ENCODE measurements around the gene ZBTB20.

Gene ZBTB20

DNA sequence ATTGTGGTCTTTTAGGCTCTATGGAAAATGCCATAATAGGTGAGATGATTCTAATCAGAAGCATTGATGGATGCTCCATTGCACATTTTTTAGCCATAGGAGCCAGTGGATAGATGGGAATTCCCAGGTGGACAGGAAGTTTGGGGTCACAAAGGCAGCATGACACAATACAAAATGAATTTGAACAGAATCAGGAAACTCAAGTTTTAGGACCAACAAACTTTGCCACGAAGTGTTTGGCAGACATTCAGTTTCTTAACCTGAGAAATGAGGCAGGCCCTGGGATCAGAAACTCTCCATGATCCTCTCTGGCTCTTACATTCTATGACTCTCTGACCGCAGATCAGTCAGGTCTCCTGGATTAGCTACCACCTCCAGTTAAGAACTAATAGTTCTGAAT, 577.9 kb downstream of the ZBTB20 start:
- no peak for DNase-seq
- no peak for ATAC-seq

DNA sequence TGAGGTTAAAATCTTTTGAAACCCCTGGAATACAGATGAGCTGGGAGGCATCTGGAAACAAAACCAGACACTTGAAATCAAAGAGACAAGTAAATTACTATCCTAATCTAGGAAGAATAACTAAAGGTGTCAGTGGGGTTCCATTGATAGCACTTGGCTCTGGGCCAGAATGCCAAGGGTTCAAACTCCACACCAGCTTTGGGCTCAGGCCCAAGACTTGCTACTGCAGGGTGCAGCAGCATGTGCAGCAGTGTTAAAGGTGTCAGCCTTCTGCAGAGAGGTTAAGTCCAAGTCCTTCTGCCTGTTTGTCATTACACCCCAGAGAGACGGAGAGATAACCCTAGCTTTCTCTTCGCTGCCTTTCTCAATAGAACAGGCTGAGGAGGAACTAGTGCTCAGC, 579.3 kb downstream of the ZBTB20 start:
- ATAC-seq: no peak

DNA sequence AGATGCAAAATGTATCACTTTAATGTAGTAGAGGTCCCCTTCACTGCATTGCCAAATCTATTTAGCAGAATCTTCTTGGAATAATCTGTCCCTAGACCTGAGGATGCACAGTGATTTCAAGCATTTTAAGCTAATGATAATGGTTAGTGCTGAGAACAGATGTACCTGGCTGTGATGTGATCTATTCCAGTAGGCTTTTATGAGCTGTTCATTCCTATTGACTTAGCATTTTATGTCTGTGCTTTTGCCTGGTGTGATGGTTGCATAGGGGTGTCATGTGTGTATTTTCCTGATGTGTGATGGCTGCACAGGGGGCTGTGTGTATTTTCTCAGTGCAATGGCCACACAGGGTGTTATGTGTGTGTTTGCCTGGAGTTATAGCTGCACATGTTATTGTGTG, 580.3 kb downstream of the ZBTB20 start:
- no peak for DNase-seq
- ATAC-seq: no peak

More for the DNA sequence above, 579.3 kb downstream of the ZBTB20 start:
- no peak for DNase-seq

DNA sequence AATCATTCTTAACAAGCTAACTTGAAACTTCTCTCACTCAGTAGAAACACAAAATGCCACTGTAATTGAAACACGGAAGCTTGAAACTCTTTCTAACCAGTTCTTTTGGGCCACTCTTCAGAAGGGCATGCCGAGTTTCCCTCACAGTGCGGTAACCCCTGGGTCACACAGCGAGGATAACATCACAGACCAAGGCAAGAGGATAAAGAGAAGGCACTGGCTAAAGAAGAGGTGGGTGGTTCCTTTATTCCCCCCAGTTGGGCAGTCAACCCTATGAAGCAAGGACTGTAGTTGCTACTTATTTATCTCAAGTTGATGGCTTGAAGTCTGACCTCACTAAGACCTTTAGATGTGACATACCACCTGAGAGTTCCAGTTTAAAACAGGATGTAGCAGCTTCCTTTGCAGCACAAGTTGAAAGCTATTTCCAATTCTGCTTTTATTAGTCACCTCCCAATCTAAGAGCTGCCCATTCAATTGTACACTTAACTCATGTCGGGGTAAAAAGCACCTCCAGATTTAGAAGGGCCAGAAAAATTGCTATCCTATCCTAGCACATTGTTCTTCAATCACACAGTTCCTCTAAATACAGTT, 580.8 kb downstream of the ZBTB20 start:
- DNase-seq: no peak
- ATAC-seq: no peak

DNA sequence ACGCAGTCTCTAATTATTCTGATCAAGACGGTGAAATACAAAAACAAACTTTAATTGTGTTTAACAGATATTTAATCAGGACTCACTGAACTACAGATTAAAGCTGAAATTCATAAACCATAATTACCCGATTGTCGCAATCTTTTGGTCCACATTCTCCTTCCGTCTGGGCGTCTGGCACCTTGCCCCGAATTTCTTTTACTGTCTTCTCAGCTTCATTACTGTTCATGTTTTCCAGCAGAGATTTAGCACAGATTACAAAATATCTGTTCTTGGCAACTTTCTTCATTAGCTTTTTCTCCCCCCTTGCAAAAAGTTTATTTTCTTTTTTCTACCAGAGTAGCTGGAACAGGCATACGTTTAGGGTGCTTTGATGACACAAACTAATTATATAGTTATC, 581.9 kb downstream of the ZBTB20 start:
- no peak for ATAC-seq
- DNase-seq: no peak

DNA sequence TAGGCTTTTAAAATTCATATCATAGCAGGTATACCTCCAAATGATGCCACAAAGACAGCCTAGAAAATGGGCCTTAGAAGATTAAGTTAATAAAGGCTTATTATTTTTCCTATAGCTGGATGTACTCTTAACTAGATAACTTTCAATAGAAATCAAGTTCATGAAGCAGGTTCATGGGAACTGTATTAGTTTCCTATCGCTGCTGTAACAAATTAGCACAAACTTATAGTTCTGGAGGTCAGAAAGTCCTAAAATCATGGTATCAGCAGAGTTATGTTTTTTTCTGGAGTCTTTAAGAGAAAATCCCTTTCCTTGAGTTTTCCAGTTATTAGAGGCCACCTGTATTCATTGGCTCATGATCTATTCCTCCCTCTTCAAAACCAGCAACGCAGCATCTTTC, 583.4 kb downstream of the ZBTB20 start:
- DNase-seq: no peak
- ATAC-seq: no peak

DNA sequence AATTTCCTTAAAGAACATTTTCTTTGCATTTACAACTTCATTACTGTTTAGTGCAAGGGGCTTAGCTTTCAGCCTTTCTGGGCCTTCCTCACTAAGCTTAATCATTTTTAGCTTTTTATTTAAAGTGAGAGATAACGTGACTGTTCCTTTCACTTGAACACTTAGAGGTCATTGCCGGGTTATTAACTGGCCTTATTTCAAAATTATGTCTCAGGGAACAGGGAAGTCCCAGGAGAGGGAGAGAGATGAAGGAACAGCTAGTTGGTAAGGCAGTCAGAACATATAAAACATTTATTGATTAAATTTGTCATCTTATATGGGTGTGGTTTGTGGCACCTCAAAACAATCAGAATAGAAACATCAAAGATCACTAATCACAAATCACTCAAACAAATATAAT, 584.5 kb downstream of the ZBTB20 start:
- DNase-seq: no peak
- no peak for ATAC-seq

DNA sequence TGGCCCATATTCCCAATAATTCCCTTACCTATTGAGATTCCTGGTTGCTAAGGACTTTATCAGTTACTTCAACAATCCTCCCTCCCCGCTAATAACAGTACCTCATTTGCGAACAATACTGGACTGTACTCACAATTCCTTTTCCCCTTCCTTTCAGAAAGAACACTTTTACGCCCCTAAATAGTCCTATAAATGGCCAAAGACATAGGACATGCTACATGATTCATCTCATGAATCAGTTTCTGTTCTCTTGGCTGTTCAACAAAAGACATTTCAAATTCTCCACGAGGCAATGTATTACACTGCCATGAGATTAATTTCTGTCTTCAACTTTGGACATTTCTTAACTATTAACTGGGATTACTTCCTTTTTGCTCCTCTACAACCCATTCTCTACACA, 588.8 kb downstream of the ZBTB20 start:
- ATAC-seq (no peak), DNase-seq (no peak)

DNA sequence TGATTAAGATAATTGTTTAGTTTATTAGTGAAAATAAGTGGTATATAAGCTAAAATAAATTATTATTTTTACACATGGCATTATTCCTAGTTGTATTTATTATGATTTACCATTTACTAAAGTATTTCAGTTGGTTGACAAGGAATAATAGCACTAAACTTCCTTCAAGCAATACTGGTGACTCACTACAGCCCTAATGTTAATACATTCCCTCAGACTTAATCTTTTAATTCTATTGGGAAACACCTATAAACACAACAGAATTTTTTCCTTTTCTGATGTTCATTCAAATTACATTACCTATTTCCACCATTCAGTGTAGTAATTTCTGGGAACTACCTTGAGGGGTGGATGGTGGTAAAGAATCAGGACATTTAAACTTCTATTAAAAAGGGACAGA, 589.3 kb downstream of the ZBTB20 start:
- ATAC-seq (no peak), DNase-seq (no peak)

DNA sequence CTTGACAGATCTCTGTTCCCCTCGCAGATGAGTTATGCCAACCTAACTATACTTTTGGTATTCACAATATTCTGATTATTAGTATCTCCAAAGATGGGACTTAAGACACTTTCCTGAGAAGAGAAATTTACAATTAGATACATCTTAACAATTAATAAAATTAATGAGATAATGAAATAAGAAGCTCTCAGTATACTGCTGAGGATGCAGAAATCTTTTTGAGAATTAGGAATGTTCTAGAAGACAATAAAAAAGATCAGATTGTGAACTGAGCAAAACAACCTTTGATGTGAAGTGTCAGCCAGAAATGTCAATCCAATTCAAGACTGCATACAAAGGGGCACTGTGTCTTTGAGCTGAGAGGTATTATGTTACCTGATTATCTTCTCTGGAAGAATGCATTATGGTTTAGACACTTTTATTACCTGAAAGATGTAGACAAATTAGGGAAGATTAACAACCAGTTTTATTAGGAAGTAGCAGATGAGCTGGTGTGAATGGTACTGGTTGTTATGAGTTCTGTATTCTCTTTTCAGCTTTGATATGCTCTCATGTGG, 590.4 kb downstream of the ZBTB20 start:
- DNase-seq: no peak
- no peak for ATAC-seq

DNA sequence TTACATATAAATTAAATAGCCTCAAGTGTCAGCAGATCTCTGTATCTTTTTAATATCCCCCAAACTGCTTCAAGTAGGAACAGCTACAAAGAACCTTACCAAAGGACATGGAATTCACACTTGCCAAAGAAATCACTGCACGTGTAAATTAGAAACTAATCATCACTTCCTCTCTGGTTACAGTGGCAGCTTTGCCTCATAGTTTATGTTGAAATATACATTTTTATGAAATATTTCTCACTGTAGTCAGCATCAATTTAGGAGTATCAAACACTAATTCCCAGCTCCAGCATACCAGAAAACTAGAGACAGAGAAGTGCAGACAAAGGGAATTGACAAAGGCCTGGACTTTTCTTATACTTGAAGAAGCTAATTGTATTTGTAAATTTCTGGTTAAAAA, 592.4 kb downstream of the ZBTB20 start:
- DNase-seq (no peak), ATAC-seq (no peak)

DNA sequence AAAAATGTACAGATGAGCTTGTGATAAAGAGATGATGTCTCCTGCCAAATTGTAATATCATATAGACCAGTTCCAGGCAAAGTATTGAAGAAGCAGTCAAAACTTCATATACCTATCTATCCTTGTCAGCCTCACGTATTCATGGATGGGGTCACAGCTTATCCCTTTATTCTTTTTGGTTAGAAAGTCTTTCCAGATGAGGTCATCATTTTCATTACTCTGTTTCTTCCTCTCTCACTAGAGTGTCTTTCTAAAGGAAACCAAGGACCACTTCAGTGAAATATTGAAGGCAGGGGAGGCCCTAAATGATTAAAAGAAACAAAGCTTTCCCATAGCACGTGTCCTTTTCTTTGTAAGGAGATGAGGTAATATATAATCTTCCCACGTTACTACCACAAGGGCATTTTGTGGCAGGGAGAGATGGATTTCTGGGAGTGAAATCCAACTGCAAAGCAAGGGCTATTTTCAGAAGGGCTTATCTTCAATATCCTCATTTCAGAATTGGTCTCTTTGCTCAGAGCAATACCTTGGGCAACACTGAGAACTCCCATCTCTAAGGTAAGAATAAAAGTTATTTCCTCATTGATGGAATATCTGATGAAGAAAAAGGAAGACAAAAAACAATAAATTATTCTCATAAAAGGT, 593.0 kb downstream of the ZBTB20 start:
- no peak for ATAC-seq
- DNase-seq: no peak

DNA sequence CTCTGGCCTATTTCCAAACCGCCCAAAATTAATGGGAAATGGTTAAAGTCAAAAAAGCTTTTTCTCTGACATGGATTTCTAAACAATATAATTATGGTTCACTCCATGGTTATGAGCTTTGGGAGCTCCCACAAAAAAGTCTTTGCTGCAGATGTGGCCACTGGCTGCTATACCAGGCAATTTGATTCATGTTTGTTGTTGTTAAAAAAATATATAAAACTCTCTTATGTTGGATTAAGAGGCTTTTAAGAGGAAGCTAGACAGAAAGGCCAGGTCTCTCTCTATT, 594.6 kb downstream of the ZBTB20 start:
- no peak for ATAC-seq
- DNase-seq: no peak

DNA sequence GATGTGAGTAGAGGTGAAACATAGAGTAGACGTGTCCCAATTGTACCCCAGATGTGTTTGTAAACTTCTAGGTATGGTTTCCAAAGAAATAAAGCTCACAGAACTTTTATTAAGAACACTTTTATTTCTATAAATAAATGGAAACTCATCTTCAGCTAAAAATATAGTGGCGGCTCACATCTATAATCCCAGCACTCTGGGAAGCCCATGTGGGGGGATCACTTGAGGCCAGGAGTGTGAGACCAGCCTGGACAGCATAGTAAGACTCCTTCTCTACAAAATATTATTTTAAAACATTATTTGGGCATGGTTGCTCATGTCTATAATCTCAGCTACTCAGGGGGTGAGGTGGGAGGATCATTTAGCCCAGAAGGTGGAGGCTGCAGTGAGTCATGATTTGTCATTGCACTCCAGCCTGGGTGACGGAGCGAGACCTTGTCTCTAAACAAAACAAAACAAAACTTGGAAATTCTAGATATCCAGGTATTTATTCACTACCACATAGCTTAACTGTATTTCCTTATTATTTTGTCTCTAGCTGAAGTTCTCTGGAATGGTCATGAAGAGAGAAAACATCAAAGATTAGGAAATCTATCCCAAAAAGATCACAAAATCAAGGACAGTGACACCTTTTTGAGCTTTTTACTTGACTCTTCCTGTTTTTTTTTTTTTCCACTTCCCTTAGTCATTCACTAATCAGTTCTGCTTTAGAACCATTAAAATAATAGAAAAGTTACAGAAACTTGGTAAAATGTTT, 595.1 kb downstream of the ZBTB20 start:
- DNase-seq: no peak
- ATAC-seq: no peak

DNA sequence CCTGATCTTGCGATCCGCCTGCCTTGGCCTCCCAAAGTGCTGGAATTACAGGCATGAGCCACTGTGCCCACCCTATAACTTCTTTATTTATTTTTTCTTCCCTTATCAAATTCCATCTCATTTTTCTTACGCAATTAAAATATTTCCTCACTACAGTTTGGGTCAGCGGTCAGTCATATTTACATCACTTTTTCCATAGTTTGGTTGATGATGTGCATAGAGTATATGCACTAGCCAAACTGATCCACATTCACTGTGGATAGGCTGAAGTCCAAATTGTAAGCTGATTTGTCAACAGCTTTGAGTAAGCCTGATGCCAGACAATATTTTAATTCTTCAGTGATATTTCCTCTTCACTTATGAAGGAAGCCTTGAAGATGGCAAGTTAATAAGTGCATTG, 596.9 kb downstream of the ZBTB20 start:
- DNase-seq (no peak), ATAC-seq (no peak)

DNA sequence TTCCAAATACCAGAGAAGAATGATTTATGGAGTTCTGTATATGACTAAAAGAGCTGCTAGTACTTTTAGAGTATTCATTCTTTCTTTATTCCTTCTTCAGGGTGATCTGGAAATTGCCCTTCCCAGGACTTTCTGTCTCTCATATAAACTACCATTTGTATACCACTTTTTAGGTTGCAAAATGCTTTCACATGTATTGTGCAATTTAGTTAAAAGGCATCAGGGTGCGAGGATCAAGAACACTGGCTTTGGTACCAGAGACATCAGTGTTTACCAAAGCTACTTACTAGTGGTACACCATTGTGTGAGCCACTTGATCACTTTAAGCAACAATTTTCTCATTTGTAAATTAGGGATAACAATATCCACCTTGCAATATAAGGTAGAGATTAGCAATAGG, 601.9 kb downstream of the ZBTB20 start:
- ATAC-seq (no peak), DNase-seq (no peak)

DNA sequence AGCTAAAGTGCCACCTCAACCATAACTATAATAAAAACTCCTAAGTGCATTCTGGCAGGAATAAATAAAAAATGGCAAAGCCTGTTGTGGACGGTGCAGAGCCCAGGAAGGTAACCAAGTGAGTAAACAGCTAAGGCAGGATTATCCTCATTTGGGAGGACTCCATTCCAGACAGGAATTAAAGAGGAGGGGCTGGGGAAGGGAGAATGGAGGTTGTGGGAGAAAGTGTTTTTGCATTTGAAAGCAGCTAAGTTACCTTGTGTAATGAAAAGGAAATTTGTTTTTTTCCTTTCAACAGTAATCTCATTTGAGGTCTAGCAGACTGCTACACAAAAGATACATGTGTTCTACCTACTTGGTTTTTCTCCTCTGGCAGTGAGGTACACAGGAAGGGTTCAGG, 604.7 kb downstream of the ZBTB20 start:
- no peak for ATAC-seq
- no peak for DNase-seq

DNA sequence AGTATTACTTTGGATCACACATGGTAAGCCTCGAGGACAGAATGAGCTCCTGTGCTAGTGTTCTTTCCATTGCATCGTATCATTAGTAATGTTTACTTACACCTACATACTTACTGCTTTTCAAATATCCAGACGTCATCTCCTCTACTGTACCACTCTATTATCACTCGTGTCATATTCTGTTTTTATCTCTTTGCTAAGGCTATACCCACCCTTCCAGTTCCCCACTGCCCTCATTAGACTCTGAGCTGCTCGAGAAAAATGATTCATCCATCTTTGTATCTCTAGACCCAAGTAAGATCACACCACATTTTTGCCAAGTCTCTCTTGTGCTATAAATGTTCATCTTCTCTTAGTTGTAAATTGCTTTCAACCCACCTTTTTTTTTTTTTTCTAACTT, 607.6 kb downstream of the ZBTB20 start:
- no peak for ATAC-seq
- DNase-seq: no peak

DNA sequence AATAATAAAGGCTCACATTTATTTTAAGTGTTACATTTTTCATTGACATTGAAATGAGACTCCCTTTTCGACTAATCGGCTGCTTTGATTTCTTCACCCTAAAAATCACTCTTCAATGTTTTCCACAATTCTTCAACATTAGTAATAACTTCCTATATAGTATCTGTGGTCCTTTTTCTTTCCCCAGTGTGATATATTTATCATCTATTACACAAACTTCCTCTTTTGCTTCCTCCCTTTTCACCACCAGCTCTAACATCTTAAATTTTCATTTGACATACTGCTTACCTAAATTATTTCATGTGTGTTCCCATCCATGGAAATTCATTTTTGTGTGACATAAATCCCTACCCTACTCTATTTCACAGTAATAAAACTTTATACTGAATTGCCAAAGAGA, 608.9 kb downstream of the ZBTB20 start:
- no peak for ATAC-seq
- no peak for DNase-seq

DNA sequence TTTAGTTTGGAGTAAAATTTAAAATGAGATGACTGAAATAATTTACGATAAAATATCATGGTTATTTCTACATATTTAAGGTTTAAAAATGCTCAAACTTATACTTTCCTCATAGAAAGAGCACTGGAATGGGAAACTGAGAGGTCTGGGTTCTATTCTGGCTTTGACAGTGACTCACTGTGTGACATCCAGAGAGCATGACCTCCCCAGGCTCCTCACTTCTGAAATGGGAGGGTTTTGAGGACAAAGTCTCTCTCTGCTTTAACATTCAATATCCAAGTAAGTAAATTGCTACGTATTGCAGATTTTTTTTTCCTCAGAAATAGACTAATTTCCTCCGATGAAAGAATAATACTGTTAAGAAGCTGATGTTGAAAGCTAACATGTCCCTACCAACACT, 618.6 kb downstream of the ZBTB20 start:
- no peak for DNase-seq
- no peak for ATAC-seq

DNA sequence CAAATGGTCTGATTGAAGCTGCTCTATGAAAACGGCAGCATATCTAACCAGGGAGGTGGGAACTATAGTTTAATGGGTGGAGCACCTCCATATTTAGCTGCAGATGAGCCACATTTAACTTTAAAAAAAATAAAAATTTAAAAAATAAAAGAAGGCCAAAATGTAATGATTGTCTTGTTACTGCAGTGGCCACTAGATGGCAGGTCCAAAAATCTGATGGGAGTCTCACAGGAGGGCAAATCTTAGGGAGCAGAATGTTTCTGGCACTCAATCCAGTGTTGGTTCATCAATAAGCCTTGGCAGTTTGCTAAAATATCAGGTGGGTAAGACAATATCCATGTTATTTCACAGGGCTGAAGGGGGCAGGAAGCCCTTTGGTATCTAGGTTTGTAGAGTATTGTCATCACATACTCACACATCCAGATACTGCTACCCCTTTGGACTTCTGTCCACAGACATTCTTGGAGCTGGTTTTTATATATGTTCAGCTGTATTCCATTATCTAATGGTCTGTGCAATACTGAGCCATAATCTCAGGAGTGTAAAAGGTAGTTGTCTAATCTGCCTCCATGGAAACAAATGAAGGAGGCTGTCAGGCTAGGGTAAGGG, 619.9 kb downstream of the ZBTB20 start:
- peak; percentile 14 for DNase-seq
- no peak for ATAC-seq

DNA sequence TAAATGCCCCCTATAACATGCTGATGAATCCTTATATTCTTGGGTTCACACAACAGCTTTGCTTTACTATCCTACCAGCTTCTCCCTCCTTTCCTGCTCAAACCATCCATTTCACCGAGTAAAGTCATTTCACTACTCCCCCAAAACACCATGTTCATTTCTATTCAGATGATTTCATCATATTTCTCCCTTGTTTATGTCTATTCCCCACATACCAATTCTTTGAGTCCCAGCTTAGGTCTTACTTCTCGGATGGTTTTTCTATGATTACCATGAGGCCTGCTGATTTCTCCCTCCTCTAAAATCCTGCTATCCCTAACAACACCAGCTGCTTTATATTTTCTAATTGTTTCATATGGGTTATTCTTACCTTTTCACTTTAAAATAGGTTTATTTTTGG, 621.8 kb downstream of the ZBTB20 start:
- DNase-seq: no peak
- no peak for ATAC-seq

DNA sequence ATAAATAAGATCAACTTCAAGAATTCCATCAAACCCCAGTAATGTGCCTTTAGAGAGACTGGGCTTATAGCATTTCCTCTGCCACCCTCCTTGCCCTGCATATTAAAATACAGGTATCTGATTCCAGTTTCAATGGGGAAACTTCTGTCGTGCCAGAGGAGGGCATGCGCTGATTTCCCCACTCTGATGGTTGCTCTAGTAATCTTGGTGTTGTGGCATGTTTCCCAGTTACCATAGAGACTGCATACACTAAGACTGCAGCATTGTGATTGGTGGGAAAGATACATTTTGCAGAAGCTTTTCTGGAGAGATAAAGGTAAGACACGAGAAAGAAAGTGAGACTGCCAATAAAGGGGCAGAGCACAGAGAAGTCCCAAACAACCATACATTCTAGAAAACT, 627.7 kb downstream of the ZBTB20 start:
- DNase-seq: no peak
- peak; percentile 36 for ATAC-seq

Measured in stimulated activated naive CD8-positive, alpha-beta T cell treated with anti-CD3 and anti-CD28 coated beads, Interleukin-15, Interleukin-2, amounts not matched to agents 100 U/mL and 50 U/mL, for 24 hours (primary cell).